HG02610 (cell line): ENCODE measurements around the gene BAZ1B.
"Not testable (repeated sequence)": the region's sequence is repeated elsewhere in the genome, so short reads cannot be mapped to it uniquely, and the experiment has no call there.

ENCODE experiments used
- ATAC-seq: cut with Tn5 transposase; IDR thresholded peaks from one replicate; pipeline ENCODE4 v1.9.1; 2021; ENCODE audit warnings: mild to moderate bottlenecking, moderate library complexity; ENCODE audit not compliant: unreplicated experiment

The BAZ1B gene

GRCh38 chr7:73509463-73509862 is 12.6 kb downstream of the BAZ1B start:
- ATAC-seq, result no peak

GRCh38 chr7:73507556-73507955 is 14.5 kb downstream of the BAZ1B start:
- ATAC-seq, result no peak

GRCh38 chr7:73504920-73505319 is 17.2 kb downstream of the BAZ1B start:
- no peak for ATAC-seq

- ATAC-seq, result no peak
These were observed 18.1 kb downstream of the BAZ1B start for GRCh38 chr7:73504017-73504416.

- ATAC-seq, result no peak
These were observed 18.9 kb downstream of the BAZ1B start for GRCh38 chr7:73503229-73503628.

- ATAC-seq, result no peak
These were observed 25.5 kb downstream of the BAZ1B start for GRCh38 chr7:73496626-73497025.

GRCh38 chr7:73495507-73495906 is 26.6 kb downstream of the BAZ1B start:
- not testable (repeated sequence) for ATAC-seq

- no peak for ATAC-seq
These were observed 32.1 kb downstream of the BAZ1B start for GRCh38 chr7:73489976-73490375.

- ATAC-seq, result no peak
These were observed 34.6 kb downstream of the BAZ1B start for GRCh38 chr7:73487486-73487885.

GRCh38 chr7:73483171-73483570 is 38.9 kb downstream of the BAZ1B start:
- no peak for ATAC-seq

GRCh38 chr7:73482746-73483145 is 39.3 kb downstream of the BAZ1B start:
- ATAC-seq, result no peak

GRCh38 chr7:73481521-73481920 is 40.6 kb downstream of the BAZ1B start:
- ATAC-seq, result not testable (repeated sequence)

GRCh38 chr7:73478549-73478948 is 43.5 kb downstream of the BAZ1B start:
- no peak for ATAC-seq

GRCh38 chr7:73477376-73477775 is 44.7 kb downstream of the BAZ1B start:
- no peak for ATAC-seq

GRCh38 chr7:73470208-73470607 is 51.9 kb downstream of the BAZ1B start:
- no peak for ATAC-seq

- not testable (repeated sequence) for ATAC-seq
These were observed 55.0 kb downstream of the BAZ1B start for GRCh38 chr7:73467046-73467445.

GRCh38 chr7:73466112-73466511 is 56.0 kb downstream of the BAZ1B start:
- ATAC-seq, result no peak

- ATAC-seq, result no peak
These were observed 58.1 kb downstream of the BAZ1B start for GRCh38 chr7:73463966-73464365.

- no peak for ATAC-seq
These were observed 58.8 kb downstream of the BAZ1B start for GRCh38 chr7:73463260-73463659.

GRCh38 chr7:73461782-73462285 is 60.3 kb downstream of the BAZ1B start:
- ATAC-seq, result no peak

- no peak for ATAC-seq
These were observed 67.7 kb downstream of the BAZ1B start for GRCh38 chr7:73454424-73454823.

- no peak for ATAC-seq
These were observed 69.0 kb downstream of the BAZ1B start for GRCh38 chr7:73452999-73453635.

- ATAC-seq, result no peak
These were observed 70.2 kb downstream of the BAZ1B start for GRCh38 chr7:73451780-73452398.
